Neural progenitor cell (in vitro differentiated cells): ENCODE data around the gene PLCH2.

Experiments
- EZH2 ChIP-seq: fragments of 200-600 bp; sonication (generic); IDR thresholded peaks from 2 replicates; pipeline ENCODE4 v1.6.1; 2017; ENCODE audit warnings: antibody characterized with exemption, mild to moderate bottlenecking, moderate library complexity
- EZH2phosphoT487 ChIP-seq: fragments of 200-600 bp; sonication (generic); IDR thresholded peaks from 2 replicates; pipeline ENCODE4 v1.6.1; 2017; ENCODE audit warnings: antibody characterized with exemption
- TF ChIP-seq, protein P1 (sequence below): fragments of 200-600 bp; sonication (generic); IDR thresholded peaks from 2 replicates; pipeline ENCODE4 v1.5.1; 2017; ENCODE audit warnings: antibody characterized with exemption, mild to moderate bottlenecking

DNA sequence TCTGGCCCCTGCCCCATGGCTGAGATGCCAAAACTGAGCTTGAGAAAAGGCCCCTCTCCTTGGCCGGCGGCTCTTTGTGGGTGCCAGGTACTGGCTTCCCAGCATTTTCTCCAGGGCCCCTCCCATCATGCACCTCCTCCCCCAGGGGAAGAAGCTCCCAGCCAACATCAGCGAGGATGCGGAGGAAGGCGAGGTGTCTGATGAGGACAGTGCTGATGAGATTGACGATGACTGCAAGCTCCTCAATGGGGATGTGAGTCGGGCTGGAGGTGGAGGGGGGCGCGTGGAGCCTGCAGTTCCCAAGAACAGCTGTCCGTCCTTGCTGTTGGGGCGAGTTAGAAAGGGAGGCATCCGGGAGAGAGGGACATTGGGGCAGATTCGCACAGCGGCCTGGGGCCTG, 13.5 kb downstream of the PLCH2 start:
- TF ChIP-seq, protein P1, sequence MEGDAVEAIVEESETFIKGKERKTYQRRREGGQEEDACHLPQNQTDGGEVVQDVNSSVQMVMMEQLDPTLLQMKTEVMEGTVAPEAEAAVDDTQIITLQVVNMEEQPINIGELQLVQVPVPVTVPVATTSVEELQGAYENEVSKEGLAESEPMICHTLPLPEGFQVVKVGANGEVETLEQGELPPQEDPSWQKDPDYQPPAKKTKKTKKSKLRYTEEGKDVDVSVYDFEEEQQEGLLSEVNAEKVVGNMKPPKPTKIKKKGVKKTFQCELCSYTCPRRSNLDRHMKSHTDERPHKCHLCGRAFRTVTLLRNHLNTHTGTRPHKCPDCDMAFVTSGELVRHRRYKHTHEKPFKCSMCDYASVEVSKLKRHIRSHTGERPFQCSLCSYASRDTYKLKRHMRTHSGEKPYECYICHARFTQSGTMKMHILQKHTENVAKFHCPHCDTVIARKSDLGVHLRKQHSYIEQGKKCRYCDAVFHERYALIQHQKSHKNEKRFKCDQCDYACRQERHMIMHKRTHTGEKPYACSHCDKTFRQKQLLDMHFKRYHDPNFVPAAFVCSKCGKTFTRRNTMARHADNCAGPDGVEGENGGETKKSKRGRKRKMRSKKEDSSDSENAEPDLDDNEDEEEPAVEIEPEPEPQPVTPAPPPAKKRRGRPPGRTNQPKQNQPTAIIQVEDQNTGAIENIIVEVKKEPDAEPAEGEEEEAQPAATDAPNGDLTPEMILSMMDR, result no peak
- TF ChIP-seq EZH2 (no peak), EZH2phosphoT487 (no peak)
